HepG2 (cell line): Measurements from ENCODE around the gene ALCAM. TPM values are rescaled to one million over a fixed set of nuclear protein-coding genes. Genes with fewer than 3 reads are reported as not detected.

Source experiments
- GABPB1 ChIP-seq: IDR thresholded peaks from 2 replicates; pipeline ENCODE4 v1.6.1; 2016; ENCODE audit warnings: mild to moderate bottlenecking, missing genetic modification reagents, moderate library complexity, missing compliant biosample characterization
- KAT7 ChIP-seq: IDR thresholded peaks from 2 replicates; pipeline ENCODE4 v1.6.1; 2018; ENCODE audit warnings: borderline replicate concordance, missing compliant biosample characterization
- KDM5B ChIP-seq: sonication (generic); formaldehyde crosslinking; IDR thresholded peaks from 2 replicates; pipeline ENCODE4 v1.4.0; 2020; ENCODE audit warnings: missing genetic modification reagents, mild to moderate bottlenecking, borderline replicate concordance
- NFYC ChIP-seq: IDR thresholded peaks from 2 replicates; pipeline ENCODE4 v1.6.1; 2016; ENCODE audit warnings: missing genetic modification reagents, missing compliant biosample characterization
- REXO4 ChIP-seq: sonication (generic); formaldehyde crosslinking; IDR thresholded peaks from 2 replicates; pipeline ENCODE4 v1.8.0; 2022; ENCODE audit warnings: missing genetic modification reagents, mild to moderate bottlenecking, borderline replicate concordance
- TFAP4 ChIP-seq: sonication (generic); IDR thresholded peaks from 2 replicates; pipeline ENCODE4 v1.6.1; 2016; ENCODE audit warnings: low read depth, borderline replicate concordance
- ZC3H4 ChIP-seq: sonication (generic); formaldehyde crosslinking; IDR thresholded peaks from 2 replicates; pipeline ENCODE4 v1.4.0; 2020; ENCODE audit warnings: missing genetic modification reagents, borderline replicate concordance
- ZFP36 ChIP-seq: fragments of 150-350 bp; IDR thresholded peaks from 2 replicates; pipeline ENCODE4 v1.6.1; 2018; ENCODE audit warnings: borderline replicate concordance, low read length, low read depth; ENCODE audit not compliant: partially characterized antibody
- ZFP62 ChIP-seq: sonication (generic); formaldehyde crosslinking; IDR thresholded peaks from 2 replicates; pipeline ENCODE4 v1.4.0; 2020; ENCODE audit warnings: missing genetic modification reagents
- ZHX2 ChIP-seq, 2 experiments: sonication (generic) in 1 of 2; formaldehyde crosslinking in 1 of 2; IDR thresholded peaks; 2 replicates each; pipeline versions ENCODE4 v1.6.1 to v1.9.0; 2014 to 2022; ENCODE audit warnings: antibody characterized with exemption in 1 of 2, borderline replicate concordance in 1 of 2, inconsistent platforms in 1 of 2, low read depth in 1 of 2, missing genetic modification reagents in 1 of 2
- ZNF251 ChIP-seq: sonication (generic); formaldehyde crosslinking; IDR thresholded peaks from 2 replicates; pipeline ENCODE4 v1.9.0; 2021; ENCODE audit warnings: mild to moderate bottlenecking, missing genetic modification reagents
- ZNF256 ChIP-seq: sonication (generic); formaldehyde crosslinking; conservative IDR thresholded peaks from 2 replicates; pipeline ENCODE4 v1.4.0; 2020; ENCODE audit warnings: missing genetic modification reagents
- ZNF260 ChIP-seq: sonication (generic); formaldehyde crosslinking; IDR thresholded peaks from 2 replicates; pipeline ENCODE4 v1.4.0; 2020; ENCODE audit warnings: missing genetic modification reagents, low read depth, mild to moderate bottlenecking, borderline replicate concordance
- ZNF282 ChIP-seq: fragments of 450-650 bp; IDR thresholded peaks from 2 replicates; pipeline ENCODE4 v1.6.1; 2018; ENCODE audit not compliant: partially characterized antibody
- ZNF326 ChIP-seq: sonication (generic); formaldehyde crosslinking; IDR thresholded peaks from 2 replicates; pipeline ENCODE4 v1.4.0; 2020; ENCODE audit warnings: missing genetic modification reagents, borderline replicate concordance
- ZNF512B ChIP-seq: sonication (generic); formaldehyde crosslinking; IDR thresholded peaks from 2 replicates; pipeline ENCODE4 v1.5.1; 2020; ENCODE audit warnings: missing genetic modification reagents, mild to moderate bottlenecking, borderline replicate concordance
- ZNF883 ChIP-seq: sonication (generic); formaldehyde crosslinking; IDR thresholded peaks from 2 replicates; pipeline ENCODE4 v1.5.1; 2020; ENCODE audit warnings: mild to moderate bottlenecking, missing genetic modification reagents; ENCODE audit errors: not compliant biosample characterization
- polyA plus RNA-seq, 8 experiments: library from polyadenylated mRNA; depleted of rRNA in 3 of 8; stranded (reverse) in 7 of 8; unstranded in 1 of 8; fragments of >200 nt; fragmentation: Illumina TruSeq in 4 of 8; extraction: Trizol in 4 of 8; gene quantifications; 2 replicates each; pipeline versions ENCODE4 v1.2.1 to v1.2.3, GENCODE V29; 2011 to 2016; ENCODE audit warnings: low read depth in 4 of 8, missing spikeins in 1 of 8, mixed read lengths in 1 of 8; ENCODE audit not compliant: insufficient read depth in 1 of 8
- total RNA-seq, 5 experiments: library from RNA; depleted of rRNA; stranded (reverse); fragments of >200 nt; fragmentation: Illumina TruSeq; extraction: Trizol; gene quantifications; 2 replicates each; pipeline ENCODE4 v1.2.3, GENCODE V29; 2016; ENCODE audit warnings: low read depth in 1 of 5

The ALCAM gene
- total and polyA plus RNA-seq, 2 of the 13 experiments (the other 11 are each of a cell fraction or from before 2014, with no cell fraction given): 26.0 to 33.1 TPM

- TF ChIP-seq ZNF326 (no peak), KDM5B (CRISPR knock-in tag) (peak; percentile 81), TFAP4 (no peak), REXO4 (CRISPR knock-in tag) (no peak), ZNF251 (CRISPR knock-in tag) (0 out of 2 replicates have a peak, but pooled peaks have one; percentile 30), ZC3H4 (CRISPR knock-in tag) (no peak), ZNF512B (CRISPR knock-in tag) (no peak), ZFP36 (no peak), NFYC (CRISPR knock-in tag) (peak; percentile 76), ZNF256 (CRISPR knock-in tag) (peak; percentile 87), KAT7 (CRISPR knock-in tag) (no peak), ZNF883 (CRISPR knock-in tag) (no peak), GABPB1 (peak; percentile 73), ZNF282 (no peak), ZHX2 (IDR thresholded peaks at IDR 0.05; ENCODE audit: low read depth) (no peak; the same call in 1 of the 2 replicates), ZHX2 (CRISPR knock-in tag; IDR thresholded peaks at IDR 0.05; ENCODE audit: borderline replicate concordance) (peak; percentile 81; the same call in 1 of the 2 replicates), ZFP62 (CRISPR knock-in tag) (no peak), ZNF260 (no peak)
These were observed at the start of gene ALCAM (continued) for GRCh38 chr3:105366326-105367062.
